Transverse colon (tissue), 4 donors: Measurements from ENCODE around the gene XPNPEP3.

ENCODE experiments used
- EP300 ChIP-seq: sonication (generic); formaldehyde crosslinking; IDR thresholded peaks from one replicate; pipeline ENCODE4 v1.6.1; 2017; ENCODE audit warnings: antibody characterized with exemption, low read depth
- POLR2A ChIP-seq: fragments of 450-650 bp; IDR thresholded peaks from one replicate; pipeline ENCODE4 v1.6.1; 2016; ENCODE audit warnings: antibody characterized with exemption, mild to moderate bottlenecking, moderate library complexity
- POLR2AphosphoS5 ChIP-seq, 3 donors: sonication (generic); formaldehyde crosslinking; IDR thresholded peaks; one replicate each; pipeline ENCODE4 v1.6.1; 2016; ENCODE audit warnings: antibody characterized with exemption in 3 of 3
- TF ChIP-seq, protein P1 (sequence below), 5 experiments: fragments of 200-600 bp in 3 of 5; fragments of 450-650 bp in 2 of 5; sonication (generic) in 3 of 5; IDR thresholded peaks; 1 replicate in 2 of 5; 2 replicates in 3 of 5; pipeline ENCODE4 v1.5.1; 2016 to 2017; ENCODE audit warnings: antibody characterized with exemption in 5 of 5, inconsistent platforms in 3 of 5, mild to moderate bottlenecking in 2 of 5, moderate library complexity in 1 of 5

DNA sequence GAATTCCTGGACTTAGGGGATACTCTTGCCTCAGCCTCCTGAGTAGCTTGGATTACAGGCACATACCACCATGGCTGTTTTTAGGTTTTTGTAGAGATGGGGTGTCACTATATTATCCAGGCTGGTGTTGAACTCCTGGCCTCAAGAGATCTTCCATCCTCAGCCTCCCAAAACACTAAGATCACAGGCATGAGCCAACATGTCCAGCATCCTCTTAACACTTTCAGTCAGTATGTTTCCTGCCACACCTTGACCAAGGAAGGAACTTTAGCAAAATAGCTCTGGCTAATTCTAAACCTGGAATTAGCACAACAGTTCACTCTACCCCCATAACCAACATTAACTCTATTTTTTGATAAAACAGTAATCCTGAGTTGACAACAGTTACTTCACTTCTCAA, 32.2 kb downstream of the XPNPEP3 start:
- TF ChIP-seq, protein P1, sequence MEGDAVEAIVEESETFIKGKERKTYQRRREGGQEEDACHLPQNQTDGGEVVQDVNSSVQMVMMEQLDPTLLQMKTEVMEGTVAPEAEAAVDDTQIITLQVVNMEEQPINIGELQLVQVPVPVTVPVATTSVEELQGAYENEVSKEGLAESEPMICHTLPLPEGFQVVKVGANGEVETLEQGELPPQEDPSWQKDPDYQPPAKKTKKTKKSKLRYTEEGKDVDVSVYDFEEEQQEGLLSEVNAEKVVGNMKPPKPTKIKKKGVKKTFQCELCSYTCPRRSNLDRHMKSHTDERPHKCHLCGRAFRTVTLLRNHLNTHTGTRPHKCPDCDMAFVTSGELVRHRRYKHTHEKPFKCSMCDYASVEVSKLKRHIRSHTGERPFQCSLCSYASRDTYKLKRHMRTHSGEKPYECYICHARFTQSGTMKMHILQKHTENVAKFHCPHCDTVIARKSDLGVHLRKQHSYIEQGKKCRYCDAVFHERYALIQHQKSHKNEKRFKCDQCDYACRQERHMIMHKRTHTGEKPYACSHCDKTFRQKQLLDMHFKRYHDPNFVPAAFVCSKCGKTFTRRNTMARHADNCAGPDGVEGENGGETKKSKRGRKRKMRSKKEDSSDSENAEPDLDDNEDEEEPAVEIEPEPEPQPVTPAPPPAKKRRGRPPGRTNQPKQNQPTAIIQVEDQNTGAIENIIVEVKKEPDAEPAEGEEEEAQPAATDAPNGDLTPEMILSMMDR (IDR thresholded peaks at IDR 0.05): no peak
- TF ChIP-seq POLR2AphosphoS5 (IDR thresholded peaks at IDR 0.05) (no peak), POLR2A (no peak), EP300 (no peak)
